PFSK-1 (cell line): ENCODE results near the gene NUDT2.

Experiments
- FOXP2 ChIP-seq: optimal IDR thresholded peaks from 2 replicates; pipeline ENCODE3; 2011; ENCODE audit warnings: borderline replicate concordance, control low read depth, inconsistent platforms; ENCODE audit not compliant: insufficient read depth; ENCODE audit errors: extremely low read length, extremely low read depth
- POLR2AphosphoS5 ChIP-seq: IDR thresholded peaks from 2 replicates; pipeline ENCODE4 v1.6.1; 2012; ENCODE audit warnings: low read depth, mild to moderate bottlenecking, control low read depth, low read length, moderate library complexity
- SIN3A ChIP-seq: IDR thresholded peaks from 2 replicates; pipeline ENCODE4 v1.6.1; 2012; ENCODE audit warnings: mild to moderate bottlenecking, low read length, moderate library complexity, borderline replicate concordance; ENCODE audit not compliant: insufficient read depth
- TAF1 ChIP-seq: IDR thresholded peaks from 2 replicates; pipeline ENCODE4 v1.6.1; 2012; ENCODE audit warnings: low read length, control low read depth, borderline replicate concordance; ENCODE audit not compliant: insufficient read depth
- TF ChIP-seq, protein P1 (sequence below), 2 experiments: IDR thresholded peaks; 2 replicates each; pipeline versions ENCODE4 v1.6.1 to v1.8.0; 2011 to 2012; ENCODE audit warnings: low read depth in 2 of 2, low read length in 2 of 2, control low read depth in 1 of 2, inconsistent platforms in 1 of 2, mild to moderate bottlenecking in 1 of 2, moderate library complexity in 1 of 2; ENCODE audit not compliant: insufficient read depth in 1 of 2

Gene NUDT2

DNA sequence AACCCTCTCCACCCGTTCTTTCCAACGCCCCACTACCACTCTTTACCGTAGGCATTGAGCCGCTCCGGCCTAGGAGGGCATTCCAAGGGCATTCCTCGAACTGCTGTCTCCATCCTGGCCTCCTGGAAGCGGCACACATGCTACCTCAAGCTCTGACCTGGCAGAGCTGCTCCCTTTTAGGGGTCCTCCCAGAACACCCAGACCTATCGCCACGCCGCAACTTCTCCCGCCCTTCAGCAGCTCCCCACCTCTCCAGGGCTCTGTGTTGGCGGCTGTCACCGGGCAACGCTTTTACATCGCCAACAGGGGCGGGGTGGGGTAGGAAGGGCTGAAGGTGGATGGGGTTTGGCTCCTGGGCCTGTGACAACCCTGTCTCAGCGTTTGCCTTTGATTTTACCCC is 52.0 kb downstream of the NUDT2 start:
- no peak for TF ChIP-seq TAF1
- TF ChIP-seq FOXP2: no peak
- no peak for TF ChIP-seq POLR2AphosphoS5
- TF ChIP-seq, protein P1, sequence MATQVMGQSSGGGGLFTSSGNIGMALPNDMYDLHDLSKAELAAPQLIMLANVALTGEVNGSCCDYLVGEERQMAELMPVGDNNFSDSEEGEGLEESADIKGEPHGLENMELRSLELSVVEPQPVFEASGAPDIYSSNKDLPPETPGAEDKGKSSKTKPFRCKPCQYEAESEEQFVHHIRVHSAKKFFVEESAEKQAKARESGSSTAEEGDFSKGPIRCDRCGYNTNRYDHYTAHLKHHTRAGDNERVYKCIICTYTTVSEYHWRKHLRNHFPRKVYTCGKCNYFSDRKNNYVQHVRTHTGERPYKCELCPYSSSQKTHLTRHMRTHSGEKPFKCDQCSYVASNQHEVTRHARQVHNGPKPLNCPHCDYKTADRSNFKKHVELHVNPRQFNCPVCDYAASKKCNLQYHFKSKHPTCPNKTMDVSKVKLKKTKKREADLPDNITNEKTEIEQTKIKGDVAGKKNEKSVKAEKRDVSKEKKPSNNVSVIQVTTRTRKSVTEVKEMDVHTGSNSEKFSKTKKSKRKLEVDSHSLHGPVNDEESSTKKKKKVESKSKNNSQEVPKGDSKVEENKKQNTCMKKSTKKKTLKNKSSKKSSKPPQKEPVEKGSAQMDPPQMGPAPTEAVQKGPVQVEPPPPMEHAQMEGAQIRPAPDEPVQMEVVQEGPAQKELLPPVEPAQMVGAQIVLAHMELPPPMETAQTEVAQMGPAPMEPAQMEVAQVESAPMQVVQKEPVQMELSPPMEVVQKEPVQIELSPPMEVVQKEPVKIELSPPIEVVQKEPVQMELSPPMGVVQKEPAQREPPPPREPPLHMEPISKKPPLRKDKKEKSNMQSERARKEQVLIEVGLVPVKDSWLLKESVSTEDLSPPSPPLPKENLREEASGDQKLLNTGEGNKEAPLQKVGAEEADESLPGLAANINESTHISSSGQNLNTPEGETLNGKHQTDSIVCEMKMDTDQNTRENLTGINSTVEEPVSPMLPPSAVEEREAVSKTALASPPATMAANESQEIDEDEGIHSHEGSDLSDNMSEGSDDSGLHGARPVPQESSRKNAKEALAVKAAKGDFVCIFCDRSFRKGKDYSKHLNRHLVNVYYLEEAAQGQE (IDR thresholded peaks at IDR 0.05; ENCODE audit: insufficient read depth in 1 of 2, low read depth in 2 of 2, low read length in 2 of 2): no peak
- TF ChIP-seq SIN3A: no peak

DNA sequence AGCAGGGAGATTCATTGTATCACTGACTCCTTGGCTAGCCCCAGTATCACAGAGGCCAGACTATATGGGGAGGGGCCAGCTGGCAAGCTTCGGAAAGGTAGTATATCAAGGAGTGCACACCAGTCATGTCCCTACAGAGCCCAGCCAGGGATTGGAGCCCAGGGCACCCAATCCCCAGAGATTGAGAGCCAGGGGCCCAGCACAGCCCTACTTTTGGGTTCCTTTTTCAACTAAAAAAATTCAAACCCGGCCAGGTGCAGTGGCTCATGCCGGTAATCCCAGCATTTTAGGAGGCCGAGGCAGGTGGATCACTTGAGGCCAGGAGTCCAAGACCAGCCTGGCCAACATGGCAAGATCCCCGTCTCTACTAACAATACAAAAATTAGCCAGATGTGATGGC is 52.7 kb downstream of the NUDT2 start:
- no peak for TF ChIP-seq TAF1
- TF ChIP-seq, protein P1 (IDR thresholded peaks at IDR 0.05; ENCODE audit: insufficient read depth in 1 of 2, low read depth in 2 of 2, low read length in 2 of 2): no peak
- TF ChIP-seq SIN3A: no peak
- no peak for TF ChIP-seq POLR2AphosphoS5

DNA sequence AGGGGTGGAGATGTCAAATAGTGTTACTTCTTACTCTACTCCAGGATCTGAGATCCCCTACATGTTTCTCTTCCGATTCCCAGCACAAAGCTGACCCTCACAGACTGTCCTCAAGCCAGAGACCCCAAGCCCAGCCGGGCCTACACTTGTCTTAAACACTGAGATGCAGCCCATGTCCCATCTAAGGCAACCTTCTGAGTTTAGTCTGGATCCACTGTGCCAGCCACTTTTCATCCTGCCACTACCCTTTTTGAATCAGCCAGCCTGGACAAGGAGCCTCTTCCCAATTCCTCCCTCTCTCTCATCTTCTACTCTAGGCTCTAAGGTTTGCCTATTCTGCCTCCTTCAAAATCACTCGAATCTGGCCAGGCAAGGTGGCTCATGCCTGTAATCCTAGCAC is 53.5 kb downstream of the NUDT2 start:
- TF ChIP-seq POLR2AphosphoS5: no peak
- TF ChIP-seq FOXP2: no peak
- TF ChIP-seq SIN3A: no peak
- TF ChIP-seq TAF1: no peak
- TF ChIP-seq, protein P1 (IDR thresholded peaks at IDR 0.05; ENCODE audit: insufficient read depth in 1 of 2, low read depth in 2 of 2, low read length in 2 of 2): no peak

DNA sequence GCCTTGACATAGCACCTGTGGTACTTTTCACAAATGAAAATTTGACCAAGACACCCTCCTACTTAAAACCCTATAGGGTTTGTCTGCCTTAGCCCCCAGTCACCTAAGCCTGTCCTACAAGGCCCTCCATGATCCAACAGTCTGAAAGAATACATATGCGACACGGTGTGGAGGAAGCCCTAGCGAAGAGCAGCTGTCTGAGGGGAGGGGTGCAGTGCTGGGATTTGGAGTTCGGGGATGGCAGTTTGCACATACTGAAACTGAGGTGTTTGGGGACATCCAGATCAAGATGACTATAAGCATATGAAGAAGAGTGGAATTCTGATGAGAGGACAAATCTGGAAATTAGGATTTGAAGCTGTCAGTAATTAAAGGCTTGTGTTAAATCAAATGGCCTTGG is 54.5 kb downstream of the NUDT2 start:
- no peak for TF ChIP-seq POLR2AphosphoS5
- no peak for TF ChIP-seq TAF1
- no peak for TF ChIP-seq SIN3A
- no peak for TF ChIP-seq FOXP2
- TF ChIP-seq, protein P1 (IDR thresholded peaks at IDR 0.05; ENCODE audit: insufficient read depth in 1 of 2, low read depth in 2 of 2, low read length in 2 of 2): no peak

- no peak for TF ChIP-seq POLR2AphosphoS5
- no peak for TF ChIP-seq TAF1
- TF ChIP-seq, protein P1 (IDR thresholded peaks at IDR 0.05; ENCODE audit: insufficient read depth in 1 of 2, low read depth in 2 of 2, low read length in 2 of 2): no peak
- no peak for TF ChIP-seq FOXP2
- no peak for TF ChIP-seq SIN3A
These were observed 55.2 kb downstream of the NUDT2 start for GRCh38 chr9:34384368-34385165.
